HCT116 (cell line): ENCODE results near the gene PRLH. TPM values are rescaled to one million over a fixed set of nuclear protein-coding genes. Genes with fewer than 3 reads are reported as not detected.

Source experiments
- ATAC-seq: fragments of 200-7000 bp; cut with Tn5 transposase; 2 replicates; pipeline ENCODE4 v1.9.1; 2020; ENCODE audit warnings: mild to moderate bottlenecking, moderate library complexity
- BruUV-seq: library from RNA; stranded (reverse); fragments of 400-500 nt; replicated peaks from 2 replicates; lab custom pipeline; 2021; lab: Mats Ljungman, UMichigan
- CTCF ChIA-PET: fragments of 300-600 bp; sonication (Branson Sonifier 250); formaldehyde crosslinking; loops from one replicate; lab custom pipeline; 2021; ENCODE audit warnings: antibody characterized with exemption; lab: Charles Lee
- POLR2A ChIA-PET: fragments of 300-600, 350-600 bp; sonication (Branson Sonifier 250); formaldehyde crosslinking; loops from one replicate; lab custom pipeline; 2021; ENCODE audit warnings: antibody characterized with exemption; lab: Charles Lee
- RAD21 ChIA-PET, 2 experiments: fragments of 300-600 bp; sonication (Branson Sonifier 250); formaldehyde crosslinking; loops; one replicate each; lab custom pipeline; 2023; ENCODE audit warnings: low total read pairs in 2 of 2; ENCODE audit not compliant: uncharacterized antibody in 2 of 2, unreplicated experiment in 2 of 2, low non-redundant PET in 1 of 2; lab: Charles Lee
- DNase-seq: peaks from one replicate; pipeline ENCODE4 v3.0.0-alpha.2; 2010; ENCODE audit warnings: low read depth, low spot score
- H2AFZ ChIP-seq: fragments of 200-600 bp; shearing (Covaris generic), sonication (generic); 2 replicates; pipeline ENCODE4 v1.6.1; 2017; ENCODE audit warnings: low read depth, mixed run types, mixed read lengths, antibody characterized with exemption, low read length; ENCODE audit not compliant: poor library complexity, severe bottlenecking
- H3K27ac ChIP-seq: 2 replicates; pipeline ENCODE4 v1.5.1; 2012; ENCODE audit warnings: low read depth, low read length
- H3K27me3 ChIP-seq: fragments of 200-600 bp; sonication (generic); 2 replicates; pipeline ENCODE4 v1.6.1; 2016; ENCODE audit warnings: mixed run types, low read length, mixed read lengths; ENCODE audit not compliant: insufficient read depth
- H3K36me3 ChIP-seq, 2 experiments: fragments of 200-500 bp in 1 of 2; fragments of 200-600 bp in 1 of 2; sonication (Bioruptor generic) in 1 of 2; sonication (generic) in 1 of 2; 2 replicates each; pipeline versions ENCODE4 v1.5.1 to v1.6.1; 2014 to 2016; ENCODE audit warnings: low read length in 2 of 2, inconsistent platforms in 1 of 2, mixed read lengths in 1 of 2, mixed run types in 1 of 2; ENCODE audit not compliant: insufficient read depth in 2 of 2, control insufficient read depth in 1 of 2
- H3K4me1 ChIP-seq, 2 experiments: fragments of 200-600 bp in 1 of 2; sonication (generic) in 1 of 2; 2 replicates each; pipeline versions ENCODE4 v1.5.1 to v1.6.1; 2012 to 2017; ENCODE audit warnings: low read length in 2 of 2, inconsistent platforms in 1 of 2, mild to moderate bottlenecking in 1 of 2, mixed read lengths in 1 of 2, mixed run types in 1 of 2, moderate library complexity in 1 of 2; ENCODE audit not compliant: insufficient read depth in 2 of 2, control insufficient read depth in 1 of 2
- H3K4me2 ChIP-seq: fragments of 200-600 bp; sonication (generic); 2 replicates; pipeline ENCODE4 v1.6.1; 2017; ENCODE audit warnings: mixed run types, low read length, mixed read lengths
- H3K4me3 ChIP-seq, 2 experiments: fragments of 200-600 bp in 1 of 2; sonication (generic) in 1 of 2; replicated peaks in 1 of 2; 2 replicates each; pipeline ENCODE4 v1.5.1; 2011 to 2016; ENCODE audit warnings: low read length in 2 of 2, control low read depth in 1 of 2, low read depth in 1 of 2, mild to moderate bottlenecking in 1 of 2, mixed read lengths in 1 of 2, mixed run types in 1 of 2
- H3K79me2 ChIP-seq: fragments of 200-600 bp; sonication (generic); 2 replicates; pipeline ENCODE4 v1.6.1; 2017; ENCODE audit warnings: mild to moderate bottlenecking, mixed run types, low read length, moderate library complexity, mixed read lengths; ENCODE audit not compliant: insufficient read depth
- H3K9ac ChIP-seq: fragments of 200-600 bp; sonication (generic); 2 replicates; pipeline ENCODE4 v1.6.1; 2016; ENCODE audit warnings: low read length, mixed read lengths
- H3K9me2 ChIP-seq: fragments of 200-600 bp; sonication (generic), shearing (Covaris generic); 2 replicates; pipeline ENCODE4 v1.6.1; 2017; ENCODE audit warnings: mixed run types, mild to moderate bottlenecking, moderate library complexity; ENCODE audit not compliant: insufficient read depth
- H3K9me3 ChIP-seq, 2 experiments: fragments of 200-500 bp in 1 of 2; fragments of 200-600 bp in 1 of 2; sonication (Bioruptor generic) in 1 of 2; sonication (generic) in 1 of 2; 2 replicates each; pipeline ENCODE4 v1.6.1; 2014 to 2017; ENCODE audit warnings: low read length in 2 of 2, mixed read lengths in 2 of 2, inconsistent platforms in 1 of 2, low read depth in 1 of 2, mild to moderate bottlenecking in 1 of 2, mixed run types in 1 of 2, moderate library complexity in 1 of 2; ENCODE audit not compliant: control insufficient read depth in 1 of 2, insufficient read depth in 1 of 2
- H4K20me1 ChIP-seq: fragments of 200-600 bp; sonication (generic), shearing (Covaris generic); 2 replicates; pipeline ENCODE4 v1.6.1; 2017; ENCODE audit warnings: mixed run types, mild to moderate bottlenecking, moderate library complexity; ENCODE audit not compliant: insufficient read depth
- CTCF ChIP-seq, 3 experiments: fragments of 200-600 bp in 1 of 3; sonication (generic) in 1 of 3; IDR thresholded peaks in 2 of 3; conservative IDR thresholded peaks in 1 of 3; 2 replicates each; pipeline ENCODE4 v1.5.1; 2012 to 2017; ENCODE audit warnings: low read depth in 2 of 3, low read length in 2 of 3, antibody characterized with exemption in 1 of 3, borderline replicate concordance in 1 of 3, control low read depth in 1 of 3, mild to moderate bottlenecking in 1 of 3, mixed read lengths in 1 of 3, mixed run types in 1 of 3, moderate library complexity in 1 of 3; ENCODE audit not compliant: insufficient read depth in 1 of 3
- EGR1 ChIP-seq: IDR thresholded peaks from 2 replicates; pipeline ENCODE4 v1.6.1; 2012; ENCODE audit warnings: low read depth
- EZH2phosphoT487 ChIP-seq: fragments of 200-600 bp; IDR thresholded peaks from 2 replicates; pipeline ENCODE4 v1.6.1; 2018; ENCODE audit warnings: antibody characterized with exemption, borderline replicate concordance
- RAD21 ChIP-seq: IDR thresholded peaks from 2 replicates; pipeline ENCODE4 v1.6.1; 2012; ENCODE audit warnings: low read depth, mild to moderate bottlenecking
- REST ChIP-seq: IDR thresholded peaks from 2 replicates; pipeline ENCODE4 v1.6.1; 2012; ENCODE audit warnings: low read depth
- SP1 ChIP-seq: IDR thresholded peaks from 2 replicates; pipeline ENCODE4 v1.6.1; 2012; ENCODE audit warnings: low read depth
- ZBTB33 ChIP-seq: IDR thresholded peaks from 2 replicates; pipeline ENCODE4 v1.6.1; 2011; ENCODE audit warnings: mild to moderate bottlenecking, low read length, moderate library complexity; ENCODE audit not compliant: insufficient replicate concordance; ENCODE audit errors: extremely low read depth
- ZNF274 ChIP-seq: fragments of 200-500 bp; sonication (Bioruptor generic); IDR thresholded peaks from 2 replicates; pipeline ENCODE4 v1.6.1; 2014; ENCODE audit warnings: mild to moderate bottlenecking, low read depth, low read length, inconsistent platforms
- intact Hi-C: fragments of 100-400 bp; cut with micrococcal nuclease; formaldehyde crosslinking; loops from 2 replicates; pipeline ENCODE4 v1.10.0; 2022
- total RNA-seq: library from RNA; stranded (reverse); gene quantifications from one replicate; pipeline ENCODE4 v1.2.1, GENCODE V29; 2021; ENCODE audit not compliant: unreplicated experiment
- TF ChIP-seq, protein P1 (sequence below): IDR thresholded peaks from 2 replicates; pipeline ENCODE4 v1.6.1; 2012

Gene PRLH
- total RNA-seq, 1 experiment from 2014 or later = not detected

DNA sequence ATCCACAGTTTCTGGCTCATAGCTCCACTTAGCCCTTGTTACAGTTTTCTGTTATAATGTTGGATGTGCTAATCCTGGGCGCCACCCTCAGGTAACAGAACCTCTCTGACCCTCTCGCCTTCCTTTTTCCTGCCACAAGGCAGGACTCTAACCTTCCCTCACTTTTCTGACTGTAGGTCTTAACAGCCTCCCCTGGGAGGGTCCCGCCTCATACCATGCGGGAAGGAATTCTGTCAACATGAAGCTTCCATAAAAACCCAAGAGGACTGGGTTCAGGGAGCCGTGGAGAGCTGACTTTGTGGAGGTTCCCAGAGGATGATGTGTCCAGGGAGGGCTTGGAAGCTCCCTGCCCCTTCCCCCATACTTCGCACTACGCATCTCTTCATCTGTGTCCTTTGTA is 36.0 kb downstream of the PRLH start:
- H3K9me2 ChIP-seq = no peaks in the 10 kb centered on the region
- no peak overlapping the region for H3K4me2 ChIP-seq
- no peaks in the 10 kb centered on the region for H3K36me3 ChIP-seq
- no peak for DNase-seq
- H3K9ac ChIP-seq = no peak overlapping the region
- TF ChIP-seq ZNF274 = no peak
- peak; percentile 31; the same call in 1 of the 2 replicates for TF ChIP-seq RAD21
- no peak for TF ChIP-seq ZBTB33
- TF ChIP-seq EGR1 = no peak
- no peak for TF ChIP-seq SP1
- no peaks in the 10 kb centered on the region for H3K79me2 ChIP-seq
- no TSS peak for BruUV-seq
- ATAC-seq = 0 out of 2 replicates have a peak, but pooled peaks have one; percentile 35
- intact Hi-C loops = no loop called here
- no peaks in the 10 kb centered on the region for H3K27me3 ChIP-seq
- no peaks in the 10 kb centered on the region for H3K9me3 ChIP-seq
- RAD21 ChIA-PET = no interaction called here
- no peaks in the 10 kb centered on the region for H4K20me1 ChIP-seq
- no peak overlapping the region for H3K4me3 ChIP-seq
- no peak overlapping the region for H2AFZ ChIP-seq
- no peaks in the 10 kb centered on the region for H3K4me1 ChIP-seq
- CTCF ChIA-PET = interaction anchor here (1.0 to 1.4 kb wide), 3 partner anchors 83 to 142 kb away, joined by 3 to 5 read pairs (median 3); no protein-coding TSS in a partner anchor
- H3K27ac ChIP-seq = no peak overlapping the region
- POLR2A ChIA-PET = interaction anchor here (1.6 kb wide), 1 partner anchor 11 kb away, joined by 3 read pairs; no protein-coding TSS in a partner anchor

DNA sequence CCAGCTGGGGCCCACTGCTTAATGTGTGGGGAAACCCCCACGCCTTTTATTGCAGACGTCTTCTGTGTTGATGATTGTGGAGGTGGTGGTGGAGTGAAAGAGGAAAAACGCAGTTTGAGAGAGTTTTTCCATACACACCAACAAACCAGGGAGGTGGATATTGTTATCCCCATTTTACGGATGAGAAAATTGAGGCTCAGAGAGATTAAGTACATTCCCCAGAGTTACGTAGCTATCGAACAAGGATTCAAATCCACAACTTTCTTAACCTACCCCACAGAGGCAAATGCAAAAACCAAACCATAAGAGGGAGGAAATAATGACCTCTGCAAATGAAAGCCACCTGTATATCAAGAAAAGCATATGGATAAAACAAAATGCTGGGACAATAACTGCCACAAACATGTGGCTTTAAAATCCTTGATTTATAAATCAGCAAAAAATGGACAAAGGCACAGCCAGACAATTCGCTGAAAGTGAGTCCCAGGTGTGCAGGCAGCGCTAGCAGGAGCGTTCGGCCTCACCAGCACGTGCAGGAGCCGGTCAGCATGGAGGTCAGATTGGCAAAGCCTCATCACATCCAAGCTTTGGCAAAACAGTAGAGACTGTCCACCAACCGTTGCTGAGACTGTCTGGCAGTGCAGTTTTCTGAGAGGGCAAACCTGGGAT is 36.8 kb downstream of the PRLH start:
- Histone ChIP-seq H2AFZ (no peak overlapping the region), H3K27ac (no peak overlapping the region)
- TF ChIP-seq REST (no peak), SP1 (no peak), RAD21 (no peak), EZH2phosphoT487 (no peak), ZNF274 (no peak), CTCF (IDR thresholded peaks at IDR 0.05 in 2 of 3, conservative IDR thresholded peaks at IDR 0.05 in 1 of 3; ENCODE audit: borderline replicate concordance in 1 of 3, insufficient read depth in 1 of 3, low read depth in 2 of 3, low read length in 2 of 3) (no peak)
- TF ChIP-seq, protein P1, sequence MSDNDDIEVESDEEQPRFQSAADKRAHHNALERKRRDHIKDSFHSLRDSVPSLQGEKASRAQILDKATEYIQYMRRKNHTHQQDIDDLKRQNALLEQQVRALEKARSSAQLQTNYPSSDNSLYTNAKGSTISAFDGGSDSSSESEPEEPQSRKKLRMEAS = no peak

More for the DNA sequence above, 36.8 kb downstream of the PRLH start:
- Histone ChIP-seq H3K4me3 (no peak overlapping the region), H3K79me2 (no peaks in the 10 kb centered on the region), H3K9me3 (no peaks in the 10 kb centered on the region), H4K20me1 (no peaks in the 10 kb centered on the region), H3K9ac (no peak overlapping the region), H3K4me2 (no peak overlapping the region), H3K4me1 (no peaks in the 10 kb centered on the region), H3K9me2 (no peaks in the 10 kb centered on the region), H3K27me3 (no peaks in the 10 kb centered on the region), H3K36me3 (no peaks in the 10 kb centered on the region)
- intact Hi-C loops = no loop called here
- ATAC-seq = no peak
- ChIA-PET POLR2A (no interaction called here), CTCF (no interaction called here), RAD21 (no interaction called here)
- no TSS peak for BruUV-seq
- DNase-seq = no peak
